Stimulated activated CD8-positive, alpha-beta memory T cell treated with anti-CD3 and anti-CD28 coated beads, Interleukin-15, amount 100 ng/mL, for 1 hour (primary cell): ENCODE results near the gene FASN.
A peak's percentile ranks its signal among the peaks of the same experiment; 100 is the strongest.
"Not testable (repeated sequence)": the region's sequence is repeated elsewhere in the genome, so short reads cannot be mapped to it uniquely, and the experiment has no call there.

Experiments used
- DNase-seq: peaks from one replicate; pipeline ENCODE4 v3.0.0-alpha.2; 2020; ENCODE audit warnings: low read depth

The FASN gene

DNA sequence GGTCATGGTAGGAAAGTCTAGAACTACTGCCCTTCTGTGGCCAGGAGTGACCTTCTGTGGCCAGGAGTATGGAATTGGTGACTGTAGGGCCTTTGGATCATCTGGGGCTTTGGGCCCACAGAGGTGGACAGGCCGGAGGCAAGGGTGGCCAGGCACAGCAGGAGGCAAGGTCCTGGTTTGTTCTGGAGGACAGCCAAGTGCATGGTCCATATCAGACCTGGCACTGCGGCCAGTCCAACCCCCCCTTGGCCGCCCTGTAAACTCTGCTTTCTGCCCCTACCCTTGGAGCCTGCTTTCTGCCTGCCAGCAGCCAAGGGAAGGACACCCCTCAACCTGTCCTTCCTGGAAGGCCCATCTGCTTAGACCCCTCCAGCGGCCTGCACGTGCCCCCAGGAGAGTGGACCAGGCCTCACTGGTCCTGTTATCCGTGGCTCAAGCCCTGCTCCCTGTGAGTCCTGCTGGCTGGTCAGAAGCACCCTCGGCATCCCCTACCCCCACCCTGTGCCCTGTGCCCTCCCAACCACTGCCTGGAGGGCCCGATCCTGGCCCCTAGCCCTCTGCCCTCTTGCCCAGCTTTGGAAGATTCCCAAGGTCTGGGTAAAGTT is 58.2 kb downstream of the FASN start:
- DNase-seq = no peak

DNA sequence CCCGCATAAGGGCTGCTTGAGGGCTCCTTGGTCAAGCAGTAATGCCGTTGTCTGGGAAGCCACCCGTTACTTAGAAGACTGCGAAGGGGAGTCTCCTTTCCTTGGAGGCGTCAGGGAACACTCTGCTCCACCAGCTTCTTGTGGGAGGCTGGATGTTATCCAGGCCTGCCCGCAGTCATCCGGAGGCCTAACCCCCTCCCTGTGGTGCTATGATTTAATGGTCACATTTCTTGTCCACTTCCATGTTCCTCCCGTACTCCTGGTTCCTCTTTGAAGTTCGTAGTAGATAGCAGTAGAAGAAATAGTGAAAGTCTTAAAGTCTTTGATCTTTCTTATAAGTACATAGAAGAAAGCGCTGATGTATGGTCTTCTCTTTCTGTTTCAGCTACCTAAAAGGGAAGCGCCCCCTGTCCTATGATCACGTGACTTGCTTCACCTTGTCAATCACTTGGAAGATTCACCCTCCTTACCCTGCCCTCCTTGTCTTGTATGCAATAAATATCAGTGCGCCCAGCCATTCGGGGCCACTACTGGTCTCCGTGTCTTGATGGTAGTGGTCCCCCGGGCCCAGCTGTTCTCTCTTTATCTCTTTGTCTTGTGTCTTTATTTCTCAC is 59.1 kb downstream of the FASN start:
- not testable (repeated sequence) for DNase-seq

DNA sequence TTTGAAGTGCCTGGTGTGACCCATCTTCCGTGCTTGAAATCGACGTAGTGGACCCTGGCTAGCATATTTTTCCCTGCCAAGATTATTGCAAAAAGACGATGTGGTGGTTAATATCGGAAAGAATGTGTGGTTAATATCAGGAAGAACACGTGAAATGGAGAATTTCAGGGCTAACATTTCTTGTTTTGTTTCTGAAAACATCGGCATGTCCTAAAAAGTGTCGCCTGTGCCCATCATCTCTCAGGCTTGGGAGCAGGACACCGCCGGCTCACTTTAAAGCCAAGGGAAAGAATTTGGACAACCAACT is 60.2 kb downstream of the FASN start:
- DNase-seq = no peak

DNA sequence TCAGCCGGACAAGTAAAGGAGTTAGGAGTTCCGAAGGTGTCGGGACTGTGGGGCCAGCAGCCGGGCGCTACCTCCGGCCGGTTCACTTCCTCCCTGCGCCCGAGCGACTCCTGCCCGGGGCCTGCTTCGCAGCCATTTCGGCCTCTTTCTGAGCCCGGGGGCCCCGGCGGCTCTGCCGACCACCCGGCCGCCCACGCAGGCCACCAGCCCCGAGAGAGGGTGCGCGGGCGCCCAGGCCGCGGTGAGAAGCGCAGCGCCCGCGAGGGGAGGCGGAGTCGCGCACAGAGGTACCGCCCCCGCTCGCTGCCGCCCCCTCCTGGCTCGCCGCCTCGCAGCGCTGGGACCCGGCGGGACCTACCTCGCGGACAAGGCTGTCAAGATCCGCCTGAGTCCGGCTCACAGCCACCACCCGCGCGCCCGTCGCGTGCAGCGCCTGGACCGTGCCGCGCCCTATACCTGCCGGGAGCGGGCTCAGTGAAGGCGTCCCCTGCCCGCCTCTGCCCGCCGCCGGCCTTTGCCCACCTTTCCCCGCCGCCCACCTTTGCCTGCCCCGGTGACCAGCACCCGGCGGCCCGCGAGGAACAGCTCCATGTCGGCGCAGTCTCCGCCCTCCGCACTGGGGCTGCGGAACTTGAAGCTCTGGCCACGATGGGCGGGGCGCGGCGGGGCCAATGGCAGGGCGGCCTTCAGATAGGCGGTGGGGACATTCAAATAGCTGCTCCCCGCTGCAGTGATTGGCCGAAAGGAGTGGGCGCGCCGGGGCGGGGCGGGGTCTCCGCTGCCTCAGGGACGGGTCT is 60.7 kb downstream of the FASN start, which contains the start of gene DCXR:
DCXR (minus strand) TSS at position 606 of the 797 bp plus-strand sequence; CDS start at position 591, 15 bp downstream.
- peak; percentile 90 for DNase-seq

DNA sequence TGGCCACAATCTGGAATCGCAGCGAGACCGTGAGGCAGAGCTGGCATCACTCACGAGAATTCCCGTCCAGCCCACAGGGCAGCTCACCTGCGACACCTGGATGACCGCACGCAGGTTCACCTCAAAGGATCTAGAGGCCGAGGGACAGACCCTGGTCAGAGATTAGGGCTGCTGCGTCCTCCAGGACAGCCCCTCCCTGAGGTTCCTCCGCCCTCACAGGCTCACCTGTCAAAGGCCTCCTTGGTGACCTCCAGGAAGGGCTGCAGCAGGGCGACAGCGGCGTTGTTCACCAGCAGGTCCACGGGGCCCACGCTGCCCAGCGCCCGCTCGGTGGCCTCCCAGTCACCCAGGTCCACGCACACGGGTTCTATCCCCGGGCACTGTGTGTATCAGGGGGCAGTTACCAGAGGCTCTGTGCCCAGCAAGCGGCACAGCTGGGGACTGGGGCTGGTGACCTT is 61.4 kb downstream of the FASN start:
- DNase-seq = no peak

DNA sequence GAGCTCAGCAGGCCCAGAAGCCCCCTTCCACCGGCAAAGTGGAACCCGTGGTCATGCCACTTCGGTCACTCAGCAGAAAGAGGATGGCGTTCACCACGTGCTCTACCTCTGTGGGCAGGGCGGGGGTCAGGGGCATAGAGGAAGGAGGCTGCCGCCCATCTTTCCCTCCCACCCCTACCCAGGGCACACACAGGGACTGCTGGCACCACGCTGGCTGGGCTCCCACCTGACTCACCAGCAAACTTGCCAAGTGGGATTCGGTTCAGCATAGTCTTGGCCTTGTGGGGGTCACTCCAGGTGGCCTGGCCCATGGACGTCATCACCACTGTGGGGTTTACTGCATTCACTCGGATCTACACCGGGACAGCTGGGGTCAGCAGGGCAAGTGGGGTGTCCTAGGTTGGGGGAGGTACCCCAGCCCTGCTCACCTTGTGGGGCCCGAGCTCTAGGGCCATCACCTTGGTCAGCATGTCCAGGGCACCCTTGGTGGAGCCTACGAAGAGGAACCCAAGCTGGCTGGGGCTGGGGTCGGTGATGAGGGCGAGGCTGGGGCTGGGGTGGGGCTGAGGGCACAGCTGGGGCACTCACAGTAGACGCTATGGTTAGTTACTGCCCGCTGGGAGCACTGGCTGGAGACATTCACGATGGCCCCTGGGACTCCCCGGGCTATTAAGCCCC is 61.9 kb downstream of the FASN start:
- no peak for DNase-seq

DNA sequence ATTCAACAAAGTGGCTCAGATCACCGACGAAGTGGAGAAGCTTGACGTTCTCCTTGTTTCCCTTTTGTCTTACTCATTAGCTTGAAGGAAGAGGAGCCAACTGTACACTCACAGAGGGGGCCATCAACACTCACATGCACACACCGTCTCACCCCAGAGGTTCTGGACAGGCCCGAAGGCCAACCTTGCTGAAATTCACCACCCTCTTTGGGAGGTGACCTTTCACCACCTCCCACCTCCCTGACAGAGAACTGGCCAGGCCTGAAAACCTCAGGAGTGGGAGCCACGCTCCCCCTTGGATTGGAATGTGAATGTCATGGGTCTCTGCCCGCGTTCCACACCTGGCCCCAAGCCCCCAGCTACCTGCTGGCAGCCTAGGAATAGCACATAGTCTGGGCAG is 62.5 kb downstream of the FASN start:
- no peak for DNase-seq

DNA sequence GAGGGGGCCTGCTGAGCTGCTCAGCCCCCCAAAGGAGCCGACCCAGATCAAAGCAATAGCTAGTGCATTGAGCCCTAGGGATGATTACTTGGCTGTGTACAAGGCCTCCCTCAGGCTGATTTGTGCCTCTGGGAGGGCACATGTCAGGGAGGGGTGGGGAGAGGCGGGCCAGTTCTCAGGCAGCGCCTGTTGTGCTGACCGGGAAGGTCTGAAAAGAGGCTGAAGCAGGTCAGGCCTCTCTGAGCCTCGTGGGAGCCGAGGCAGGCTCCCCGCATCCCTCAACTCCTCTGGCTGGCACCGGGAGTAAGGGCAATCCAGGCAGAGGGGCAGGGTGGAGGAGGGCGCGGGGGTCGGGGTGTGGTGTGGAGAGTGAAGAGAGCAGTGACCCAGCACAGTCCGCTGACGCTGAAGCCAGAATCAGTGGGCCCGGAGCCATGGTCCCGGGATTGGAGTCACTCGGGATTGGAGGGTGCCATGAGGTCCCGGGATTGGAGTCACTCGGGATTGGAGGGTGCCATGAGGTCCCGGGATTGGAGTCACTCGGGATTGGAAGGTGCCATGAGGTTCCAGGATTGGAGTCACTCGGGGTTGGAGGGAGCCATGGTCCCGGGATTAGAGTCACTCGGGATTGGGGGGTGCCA is 63.5 kb downstream of the FASN start:
- DNase-seq = no peak

DNA sequence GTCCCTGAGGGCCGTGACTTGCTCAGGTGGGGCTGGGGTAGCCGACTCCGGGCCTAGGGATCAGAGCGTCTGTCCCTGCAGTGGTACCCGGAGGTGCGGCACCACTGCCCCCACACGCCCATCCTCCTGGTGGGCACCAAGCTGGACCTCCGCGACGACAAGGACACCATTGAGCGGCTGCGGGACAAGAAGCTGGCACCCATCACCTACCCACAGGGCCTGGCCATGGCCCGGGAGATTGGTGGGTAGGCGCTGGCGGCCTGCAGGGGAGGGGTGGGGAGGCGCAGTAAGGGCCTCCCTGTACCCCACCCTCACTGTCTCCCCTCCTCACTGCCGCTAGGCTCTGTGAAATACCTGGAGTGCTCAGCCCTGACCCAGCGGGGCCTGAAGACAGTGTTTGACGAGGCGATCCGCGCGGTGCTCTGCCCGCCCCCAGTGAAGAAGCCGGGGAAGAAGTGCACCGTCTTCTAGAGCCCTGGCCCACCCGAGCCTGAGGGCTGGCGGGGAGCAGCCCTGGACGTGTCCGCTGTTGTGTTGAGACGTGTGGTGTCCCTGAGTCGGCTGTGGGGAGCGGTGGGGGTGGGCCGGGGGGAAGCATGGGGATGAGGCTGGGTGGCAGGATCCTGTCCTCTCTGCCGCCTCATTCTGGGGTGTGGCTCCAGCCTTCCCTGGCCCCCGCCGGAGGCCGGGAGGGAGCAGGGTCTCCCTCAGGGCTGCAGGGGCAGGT is 64.5 kb downstream of the FASN start:
- DNase-seq = no peak

DNA sequence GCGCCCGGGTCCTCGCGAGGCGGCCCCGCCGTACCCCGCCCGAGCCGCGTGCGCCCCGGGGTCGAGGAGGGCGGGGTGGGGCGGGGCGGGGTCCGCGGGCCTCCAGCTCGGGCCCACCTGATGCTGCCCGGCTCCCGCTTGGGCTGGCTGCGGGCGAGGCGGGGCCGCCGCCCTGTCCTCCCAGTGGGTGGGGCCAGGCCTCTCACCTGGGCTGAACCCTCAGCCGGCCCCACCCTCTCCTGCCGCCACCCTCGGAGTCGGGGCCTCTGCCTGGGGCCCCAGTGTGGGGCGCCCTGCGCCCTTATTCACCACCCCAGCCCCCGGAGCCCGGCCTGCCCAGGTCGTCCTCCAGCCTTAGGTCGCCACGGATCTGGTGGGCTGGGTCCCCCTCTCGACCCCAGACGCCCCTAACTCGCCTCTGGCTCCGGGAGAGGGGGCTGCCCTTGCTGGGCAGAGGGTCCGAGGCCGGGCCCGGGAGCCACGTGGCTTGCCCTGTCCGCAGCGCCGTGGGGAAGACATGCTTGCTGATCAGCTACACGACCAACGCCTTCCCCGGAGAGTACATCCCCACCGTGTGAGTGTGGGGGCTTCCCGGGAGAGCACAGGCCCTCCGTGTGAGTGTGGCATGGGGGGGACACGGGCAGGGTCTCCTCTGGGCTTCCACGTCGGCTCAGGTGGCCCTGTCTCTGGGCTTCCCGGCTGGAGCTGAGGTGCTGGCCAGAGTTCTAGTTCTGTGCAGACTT is 66.0 kb downstream of the FASN start:
- DNase-seq = no peak

DNA sequence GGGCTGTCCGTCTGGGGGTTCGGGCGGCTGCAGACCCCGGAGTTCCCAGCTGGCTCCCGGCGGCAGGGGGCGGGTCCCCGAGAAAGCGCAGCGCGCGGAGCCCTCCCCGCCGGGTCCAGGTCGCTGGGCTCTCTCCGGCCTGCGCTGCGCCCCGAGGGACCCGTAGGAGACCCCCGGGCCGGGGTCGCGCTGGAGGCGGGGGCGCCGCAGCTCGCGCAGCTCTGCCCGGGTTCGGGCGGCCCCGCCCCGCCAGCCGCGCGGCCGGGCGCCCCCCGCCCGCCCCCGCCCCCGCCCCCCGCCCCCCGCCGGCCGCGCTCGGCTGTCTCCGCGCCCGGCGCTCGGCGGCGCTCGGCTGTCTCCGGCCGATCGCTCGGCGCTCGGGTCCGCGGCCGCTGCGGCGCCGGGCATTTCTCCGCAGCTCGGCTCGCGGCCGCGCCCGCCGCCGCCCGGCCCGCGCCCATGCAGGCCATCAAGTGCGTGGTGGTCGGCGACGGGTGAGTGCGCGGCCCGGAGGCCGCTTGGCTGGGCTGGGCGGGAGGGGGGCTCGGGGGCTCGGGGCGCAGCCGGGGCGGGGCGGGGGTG is 66.6 kb downstream of the FASN start, which contains the start of gene RAC3:
RAC3 (plus strand) TSS at position 376 of the 582 bp plus-strand sequence; CDS start at position 460, 84 bp downstream.
- DNase-seq = no peak

DNA sequence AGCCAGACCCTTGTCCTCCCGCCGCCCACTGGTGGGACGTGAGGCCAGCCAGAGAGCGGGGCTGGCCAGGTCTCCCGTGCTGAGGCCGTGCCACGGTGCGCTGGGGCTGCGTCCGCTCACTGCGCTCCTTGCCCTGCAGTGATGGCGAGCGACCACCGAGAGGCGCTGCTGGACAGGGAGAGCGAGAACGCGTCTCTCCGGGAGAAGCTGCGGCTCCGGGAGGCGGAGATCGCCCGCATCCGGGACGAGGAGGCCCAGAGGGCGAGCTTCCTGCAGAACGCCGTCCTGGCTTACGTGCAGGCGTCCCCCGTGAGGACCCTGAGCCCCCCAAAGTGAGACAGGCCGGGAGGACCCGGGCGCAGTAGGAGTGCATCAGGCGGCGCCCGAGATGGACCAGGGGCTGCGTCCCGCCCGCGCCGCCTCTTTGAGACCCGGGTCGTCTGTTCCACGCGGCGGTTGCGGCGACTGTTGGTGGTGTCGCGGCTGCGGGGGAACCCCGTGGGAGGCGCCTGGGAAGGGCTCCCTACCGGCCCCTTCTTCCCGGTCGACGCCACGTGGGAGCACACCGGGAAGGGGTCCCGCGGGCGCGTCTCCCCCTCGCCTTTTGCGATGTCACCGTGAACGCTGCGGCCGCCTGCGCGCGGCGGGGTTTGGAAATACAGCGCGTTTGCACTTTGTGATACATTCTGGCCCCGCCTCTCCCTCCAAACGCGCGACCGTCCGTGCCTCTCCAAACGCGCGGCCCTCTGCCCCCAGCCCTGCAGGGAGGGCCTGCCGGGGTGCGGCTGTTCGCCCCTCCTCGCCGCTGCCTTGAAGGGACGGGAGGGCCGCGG is 67.3 kb downstream of the FASN start:
- peak; percentile 60 for DNase-seq

DNA sequence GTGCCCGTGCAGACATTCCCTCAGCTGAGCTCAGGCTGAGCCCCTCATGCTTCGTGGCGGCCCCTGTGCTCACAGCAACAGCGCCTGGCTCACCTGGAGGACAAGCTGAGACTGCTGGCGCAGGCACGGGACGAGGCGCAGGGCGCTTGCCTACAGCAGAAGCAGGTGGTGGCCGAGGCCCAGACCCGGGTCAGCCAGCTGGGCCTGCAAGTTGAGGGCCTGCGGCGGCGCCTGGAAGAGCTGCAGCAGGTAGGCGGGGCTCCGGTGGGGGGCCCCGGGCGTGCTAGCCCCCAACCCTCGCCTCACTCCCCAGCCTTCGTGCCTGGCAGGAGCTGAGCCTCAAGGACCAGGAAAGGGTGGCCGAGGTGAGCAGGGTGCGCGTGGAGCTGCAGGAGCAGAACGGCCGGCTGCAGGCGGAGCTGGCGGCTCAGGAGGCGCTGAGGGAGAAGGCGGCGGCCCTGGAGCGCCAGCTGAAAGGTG is 68.0 kb downstream of the FASN start:
- DNase-seq = no peak

DNA sequence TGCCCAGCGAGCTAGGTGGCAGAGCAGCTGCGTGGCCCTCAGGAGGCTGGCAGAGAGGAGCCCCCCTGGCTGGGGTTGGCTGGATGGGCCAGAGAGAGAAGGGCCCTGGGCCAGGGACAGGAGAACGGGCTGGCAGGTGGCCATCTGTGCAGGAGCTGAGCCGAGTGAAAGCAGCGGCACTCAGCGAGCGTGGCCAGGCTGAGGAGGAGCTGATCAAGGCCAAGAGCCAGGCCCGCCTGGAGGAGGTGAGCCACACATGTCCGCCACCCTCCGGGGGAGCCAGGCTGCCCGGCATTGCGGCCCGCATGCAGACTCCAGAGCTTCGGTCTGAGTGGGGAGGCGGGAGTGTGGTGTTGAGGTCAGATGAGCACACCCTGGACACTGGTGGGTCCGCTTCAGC is 68.6 kb downstream of the FASN start:
- no peak for DNase-seq

DNA sequence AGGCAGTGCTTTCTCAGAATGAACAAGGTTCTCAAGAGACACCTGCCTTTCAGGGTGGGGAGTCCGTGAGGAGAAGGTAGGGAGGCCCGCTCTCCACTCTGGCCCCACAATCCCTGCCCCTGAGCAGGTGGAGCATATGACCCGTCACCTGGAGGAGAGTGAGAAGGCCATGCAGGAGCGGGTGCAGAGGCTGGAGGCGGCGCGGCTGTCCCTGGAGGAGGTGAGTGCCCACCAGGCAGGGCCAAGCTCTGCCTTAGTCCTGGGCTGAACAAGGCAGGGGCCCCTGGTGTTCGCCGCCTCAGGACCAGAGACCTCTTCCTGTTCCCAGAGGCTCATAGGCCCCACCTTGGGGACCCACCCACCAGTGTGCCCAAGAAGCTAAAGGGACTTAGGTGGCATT is 69.1 kb downstream of the FASN start:
- DNase-seq = no peak
